Measurements from ENCODE around the gene TSSK2. TPM values are rescaled to one million over a fixed set of nuclear protein-coding genes. Genes with fewer than 3 reads are reported as not detected.

Gene TSSK2
- polyA plus RNA-seq, 1 experiment: not detected

DNA sequence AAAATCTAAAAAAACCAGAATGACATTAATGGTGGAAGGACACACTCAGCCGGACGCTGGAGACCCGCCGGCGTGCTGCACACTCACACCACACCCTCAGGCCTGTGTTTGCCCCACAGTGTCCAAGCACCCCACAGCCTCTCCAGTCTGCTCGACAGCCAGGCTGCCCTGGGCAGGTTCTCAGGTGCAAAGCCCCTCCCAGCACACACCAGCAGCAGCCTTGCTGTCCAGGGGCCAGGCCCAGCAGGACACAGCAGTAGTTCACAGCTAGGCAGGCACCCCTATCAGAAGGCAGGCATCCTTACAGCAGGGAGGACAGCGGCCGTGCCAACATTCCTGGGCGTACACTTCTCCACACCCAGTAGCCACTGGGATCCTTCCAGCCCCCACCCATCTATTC lies 49.1 kb downstream of the TSSK2 start:
- POLR2A ChIA-PET: no interaction called here
- Histone ChIP-seq H3K27ac (ENCODE audit: low read depth, low read length) (no peak overlapping the region), H3K4me3 (ENCODE audit: low read depth, low read length) (no peak overlapping the region), H3K9me3 (ENCODE audit: control insufficient read depth, insufficient read depth, low read length) (no peaks in the 10 kb centered on the region; the same call in 1 of the 2 replicates), H3K27me3 (ENCODE audit: control insufficient read depth, insufficient read depth, low read length) (no peaks in the 10 kb centered on the region)
- no peak for DNase-seq (ENCODE audit: low read depth, low spot score)
- CTCF ChIA-PET: interaction anchor here (0.7 to 2.6 kb wide), 9 partner anchors 13 to 449 kb away, joined by 3 to 12 read pairs (median 5); partner anchors contain the start of gene C22orf39
- no peak for TF ChIP-seq CTCF (IDR thresholded peaks at IDR 0.05; ENCODE audit: low read depth, low read length)

GRCh38 chr22:19180740-19181410 lies 49.8 kb downstream of the TSSK2 start:
- no peak for DNase-seq (ENCODE audit: low read depth, low spot score)
- CTCF ChIA-PET: interaction anchor here (1.9 kb wide), 1 partner anchor 266 kb away, joined by 5 read pairs; the partner anchor contains the start of gene C22orf39

DNA sequence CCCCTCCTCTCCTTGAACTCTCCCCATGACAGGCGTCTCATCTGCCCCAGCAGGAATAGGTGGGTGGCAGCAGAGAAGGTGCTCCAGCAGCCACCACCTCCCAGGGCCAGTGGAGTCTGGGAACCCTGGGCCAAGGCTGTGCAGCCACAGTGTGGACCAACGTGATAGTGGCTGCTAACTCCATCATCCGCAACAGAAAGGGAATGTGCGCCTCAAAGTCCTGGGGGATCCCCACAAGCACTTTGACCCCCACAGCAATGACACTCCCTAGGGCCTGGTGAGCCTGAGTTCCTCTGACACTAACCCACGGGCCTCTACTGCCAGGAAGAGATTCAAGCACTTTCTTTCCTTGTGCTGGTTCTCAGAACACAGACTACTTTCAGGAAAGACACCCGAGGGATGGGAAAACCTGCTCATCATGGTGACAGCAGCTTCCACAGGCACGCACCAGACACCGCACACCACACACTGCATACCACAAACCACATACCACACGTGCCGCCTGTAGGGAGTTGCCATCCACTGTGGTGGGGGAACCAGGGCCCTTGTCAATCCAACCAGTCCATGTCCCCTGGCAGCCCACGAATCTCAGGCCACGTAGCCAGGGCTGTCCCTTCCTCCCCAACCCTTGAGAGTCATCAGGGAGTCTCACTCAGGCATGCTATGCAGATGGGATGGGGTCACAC lies 50.8 kb downstream of the TSSK2 start:
- CTCF ChIA-PET: interaction anchor here (0.8 kb wide), 1 partner anchor 97 kb away, joined by 3 read pairs; no protein-coding TSS in a partner anchor
- H3K9me3 ChIP-seq (ENCODE audit: control insufficient read depth, insufficient read depth, low read length): no peaks in the 10 kb centered on the region; the same call in 1 of the 2 replicates
- TF ChIP-seq CTCF (IDR thresholded peaks at IDR 0.05; ENCODE audit: low read depth, low read length): no peak
- no peak overlapping the region for H3K27ac ChIP-seq (ENCODE audit: low read depth, low read length)
- H3K4me3 ChIP-seq (ENCODE audit: low read depth, low read length): no peak overlapping the region
- DNase-seq (ENCODE audit: low read depth, low spot score): no peak
- H3K27me3 ChIP-seq (ENCODE audit: control insufficient read depth, insufficient read depth, low read length): no peaks in the 10 kb centered on the region
- POLR2A ChIA-PET: no interaction called here

More at GRCh38 chr22:19180740-19181410, 49.8 kb downstream of the TSSK2 start:
- Histone ChIP-seq H3K4me3 (ENCODE audit: low read depth, low read length) (no peak overlapping the region), H3K27ac (ENCODE audit: low read depth, low read length) (no peak overlapping the region), H3K27me3 (ENCODE audit: control insufficient read depth, insufficient read depth, low read length) (no peaks in the 10 kb centered on the region), H3K9me3 (ENCODE audit: control insufficient read depth, insufficient read depth, low read length) (no peaks in the 10 kb centered on the region; the same call in 1 of the 2 replicates)
- POLR2A ChIA-PET: no interaction called here
- no peak for TF ChIP-seq CTCF (IDR thresholded peaks at IDR 0.05; ENCODE audit: low read depth, low read length)

Other genes with a start within 250 kb of the TSSK2 start
- 0.06 and 0.12 TPM in 2 replicates for gene DGCR6, start 225.0 kb upstream of the TSSK2 start, polyA plus RNA-seq (2011; rRNA removed)
- not detected in 2 replicates for gene PRODH, start 195.0 kb upstream of the TSSK2 start, polyA plus RNA-seq (2011; rRNA removed)
- 23.0 and 33.9 TPM in 2 replicates for gene DGCR2, start 8.9 kb upstream of the TSSK2 start, polyA plus RNA-seq (2011; rRNA removed)
- gene ESS2, start 13.3 kb downstream of the TSSK2 start, polyA plus RNA-seq (2011; rRNA removed): 8.8 and 11.9 TPM in 2 replicates
- not detected in 2 replicates for gene GSC2, start 19.0 kb downstream of the TSSK2 start, polyA plus RNA-seq (2011; rRNA removed)
- 18.4 and 31.4 TPM in 2 replicates for gene SLC25A1, start 47.4 kb downstream of the TSSK2 start, polyA plus RNA-seq (2011; rRNA removed)
- 6.6 and 8.0 TPM in 2 replicates for gene CLTCL1, start 160.4 kb downstream of the TSSK2 start, polyA plus RNA-seq (2011; rRNA removed)

Data from AG04450 (cell line).